Omental fat pad (tissue), 4 donors: Measurements from ENCODE around the gene HLA-DRB5. TPM values are rescaled to one million over a fixed set of nuclear protein-coding genes. Genes with fewer than 3 reads are reported as not detected.
"Not testable (repeated sequence)": the region's sequence is repeated elsewhere in the genome, so short reads cannot be mapped to it uniquely, and the experiment has no call there.

ENCODE experiments used
- ATAC-seq: fragments of 150-250 bp; one replicate; pipeline ENCODE4 v1.9.1; 2016; ENCODE audit warnings: mild to moderate bottlenecking, moderate library complexity; ENCODE audit not compliant: low FRiP score
- DNase-seq: peaks from one replicate; pipeline ENCODE4 v3.0.0-alpha.2; 2019; ENCODE audit warnings: low spot score
- total RNA-seq, 4 donors: library from RNA; depleted of rRNA; stranded (reverse); fragments of >200 nt; gene quantifications; one replicate each; pipeline ENCODE4 v1.1.0, GENCODE V29; 2016
- TF ChIP-seq, protein P1 (sequence below), 3 donors: fragments of 450-650 bp; IDR thresholded peaks; one replicate each; pipeline ENCODE4 v1.5.1; 2016 to 2017; ENCODE audit warnings: antibody characterized with exemption in 3 of 3, mild to moderate bottlenecking in 3 of 3, moderate library complexity in 2 of 3

Gene HLA-DRB5
- 10 to 100 TPM in 1 of 4 donors, 1 to 10 TPM in 2, not detected in 1; 1.6 to 50.9 (median 5.5) TPM for total RNA-seq

- DNase-seq, result no peak
- TF ChIP-seq, protein P1, sequence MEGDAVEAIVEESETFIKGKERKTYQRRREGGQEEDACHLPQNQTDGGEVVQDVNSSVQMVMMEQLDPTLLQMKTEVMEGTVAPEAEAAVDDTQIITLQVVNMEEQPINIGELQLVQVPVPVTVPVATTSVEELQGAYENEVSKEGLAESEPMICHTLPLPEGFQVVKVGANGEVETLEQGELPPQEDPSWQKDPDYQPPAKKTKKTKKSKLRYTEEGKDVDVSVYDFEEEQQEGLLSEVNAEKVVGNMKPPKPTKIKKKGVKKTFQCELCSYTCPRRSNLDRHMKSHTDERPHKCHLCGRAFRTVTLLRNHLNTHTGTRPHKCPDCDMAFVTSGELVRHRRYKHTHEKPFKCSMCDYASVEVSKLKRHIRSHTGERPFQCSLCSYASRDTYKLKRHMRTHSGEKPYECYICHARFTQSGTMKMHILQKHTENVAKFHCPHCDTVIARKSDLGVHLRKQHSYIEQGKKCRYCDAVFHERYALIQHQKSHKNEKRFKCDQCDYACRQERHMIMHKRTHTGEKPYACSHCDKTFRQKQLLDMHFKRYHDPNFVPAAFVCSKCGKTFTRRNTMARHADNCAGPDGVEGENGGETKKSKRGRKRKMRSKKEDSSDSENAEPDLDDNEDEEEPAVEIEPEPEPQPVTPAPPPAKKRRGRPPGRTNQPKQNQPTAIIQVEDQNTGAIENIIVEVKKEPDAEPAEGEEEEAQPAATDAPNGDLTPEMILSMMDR (IDR thresholded peaks at IDR 0.05), result no peak
- ATAC-seq, result peak; percentile 66
Observed at GRCh38 chr6:32529697-32530430, at the start of gene HLA-DRB5. TSS of gene HLA-DRB5 (minus strand) at chr6:32530287. CDS start at chr6:32530224, 63 bp downstream.

DNA sequence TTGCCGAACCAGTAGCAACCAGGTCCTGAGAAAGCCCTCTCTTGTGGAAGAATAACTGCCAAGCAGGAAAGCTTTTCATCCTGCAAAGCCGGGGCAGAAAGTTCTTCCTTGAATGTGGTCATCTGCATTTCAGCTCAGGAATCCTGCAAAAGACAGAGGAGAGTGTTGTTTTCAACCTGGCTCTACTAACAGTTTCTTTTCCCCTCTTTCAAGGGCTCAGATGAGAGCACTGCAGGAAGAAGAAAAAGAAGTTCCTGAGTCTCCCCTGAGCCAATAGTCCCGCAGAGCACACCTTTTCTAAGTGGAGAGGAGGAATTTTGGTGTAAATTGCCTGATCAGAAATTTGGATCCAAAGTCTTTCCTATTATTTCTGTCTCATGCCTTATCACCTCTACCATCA lies 48.9 kb upstream of the HLA-DRB5 start:
- TF ChIP-seq, protein P1 (IDR thresholded peaks at IDR 0.05), result no peak
- DNase-seq, result no peak
- no peak for ATAC-seq

- not testable (repeated sequence) for ATAC-seq, DNase-seq
Observed at GRCh38 chr6:32577493-32577892, 47.4 kb upstream of the HLA-DRB5 start.

- DNase-seq (no peak), ATAC-seq (no peak)
- TF ChIP-seq, protein P1 (IDR thresholded peaks at IDR 0.05), result no peak
Observed at GRCh38 chr6:32576250-32576649, 46.2 kb upstream of the HLA-DRB5 start.

DNA sequence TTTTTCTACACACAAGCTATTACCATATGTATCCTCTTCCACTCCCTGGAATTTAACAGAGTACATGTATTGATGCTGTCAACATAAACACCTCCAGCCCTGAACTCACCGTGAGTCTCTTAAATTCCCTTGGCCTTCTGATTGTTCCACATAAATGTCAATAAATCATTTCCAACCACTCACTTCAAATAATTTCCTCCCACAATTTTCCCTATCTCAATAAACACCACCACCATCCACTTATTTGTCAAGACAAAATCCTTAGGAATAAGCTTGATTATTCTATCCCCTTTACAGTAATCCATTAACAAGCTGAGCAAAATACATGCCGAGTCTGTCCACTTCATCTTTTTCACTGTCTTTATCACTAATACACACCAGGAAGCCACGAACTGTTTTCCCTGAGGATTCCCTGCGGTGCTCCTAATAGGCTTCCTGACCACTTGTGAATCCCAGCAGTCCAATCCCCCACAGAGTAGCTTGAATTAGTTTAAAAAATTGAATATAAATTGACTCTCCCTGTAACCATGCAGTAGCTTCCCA lies 40.3 kb upstream of the HLA-DRB5 start:
- DNase-seq, result no peak
- TF ChIP-seq, protein P1 (IDR thresholded peaks at IDR 0.05), result no peak
- ATAC-seq, result no peak

DNA sequence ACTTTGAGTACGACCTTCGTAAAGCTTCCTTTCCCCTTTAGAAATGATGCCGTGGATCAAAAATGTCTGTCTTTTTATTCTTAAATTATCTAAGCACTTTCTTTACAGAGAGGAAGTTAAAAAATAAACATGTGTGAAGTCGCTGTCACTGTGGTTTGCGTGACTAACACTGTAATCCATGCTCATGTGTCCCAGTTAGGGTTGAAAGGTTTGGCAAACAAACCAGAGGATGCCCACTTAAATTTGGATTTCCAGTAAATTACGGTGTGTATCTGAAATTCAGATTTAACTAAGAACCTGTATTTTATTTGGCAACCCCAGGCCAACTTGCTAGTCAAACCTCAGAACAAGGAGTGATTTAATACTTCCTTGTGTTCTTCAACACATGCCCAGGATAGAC lies 38.5 kb upstream of the HLA-DRB5 start:
- no peak for ATAC-seq
- TF ChIP-seq, protein P1 (IDR thresholded peaks at IDR 0.05), result no peak
- DNase-seq, result no peak

DNA sequence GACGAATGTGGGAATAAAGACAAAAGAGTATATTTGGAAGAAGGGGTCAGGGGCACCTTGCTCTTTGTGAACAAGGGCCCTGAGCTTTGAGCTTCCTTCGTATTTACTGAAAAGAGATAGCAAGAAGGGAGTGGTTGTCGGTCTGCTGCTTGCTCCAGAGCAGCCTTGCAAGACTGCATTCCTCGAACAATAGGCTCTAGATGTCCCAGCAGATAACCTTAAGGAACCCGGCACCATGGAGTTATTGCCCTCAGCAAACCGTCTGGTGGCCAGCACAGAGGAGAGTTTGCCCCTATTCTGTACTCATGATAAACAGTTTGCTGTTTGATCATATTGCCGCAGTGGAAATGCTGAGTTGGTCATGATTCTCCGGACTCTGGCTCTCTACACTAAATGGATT lies 36.9 kb upstream of the HLA-DRB5 start:
- DNase-seq (no peak), ATAC-seq (no peak)
- TF ChIP-seq, protein P1 (IDR thresholded peaks at IDR 0.05), result no peak
